Panc1 (cell line): ENCODE measurements around the gene MEF2D. TPM values are rescaled to one million over a fixed set of nuclear protein-coding genes. Genes with fewer than 3 reads are reported as not detected.

Source experiments
- ATAC-seq: fragments of 200-7000 bp; cut with Tn5 transposase; 2 replicates; pipeline ENCODE4 v1.9.1; 2020; ENCODE audit warnings: mild to moderate bottlenecking, moderate library complexity
- BruUV-seq: library from RNA; stranded (reverse); fragments of 400-500 nt; replicated peaks from 2 replicates; lab custom pipeline; 2021; lab: Mats Ljungman, UMichigan
- CTCF ChIA-PET: fragments of 300-600 bp; sonication (Branson Sonifier 250); formaldehyde crosslinking; loops from one replicate; lab custom pipeline; 2022; ENCODE audit warnings: antibody characterized with exemption; lab: Charles Lee
- POLR2A ChIA-PET: fragments of 300-600 bp; sonication (Branson Sonifier 250); formaldehyde crosslinking; loops from one replicate; lab custom pipeline; 2022; ENCODE audit warnings: antibody characterized with exemption; lab: Charles Lee
- DNase-seq: peaks from one replicate; pipeline ENCODE4 v3.0.0-alpha.2; 2010; ENCODE audit warnings: low read depth, low spot score
- H3K27ac ChIP-seq: 2 replicates; pipeline ENCODE4 v1.5.1; 2011; ENCODE audit warnings: mild to moderate bottlenecking, low read length, inconsistent platforms
- H3K27me3 ChIP-seq: fragments of 200-500 bp; sonication (Bioruptor generic); 2 replicates; pipeline ENCODE4 v1.6.0; 2014; ENCODE audit warnings: low read length, inconsistent platforms; ENCODE audit not compliant: control insufficient read depth, insufficient read depth
- H3K36me3 ChIP-seq: fragments of 200-500 bp; sonication (Bioruptor generic); 2 replicates; pipeline ENCODE4 v1.5.1; 2014; ENCODE audit warnings: inconsistent platforms, mild to moderate bottlenecking, low read length, moderate library complexity; ENCODE audit not compliant: control insufficient read depth, insufficient read depth
- H3K4me1 ChIP-seq: 2 replicates; pipeline ENCODE4 v1.5.1; 2011; ENCODE audit warnings: inconsistent platforms, mild to moderate bottlenecking, low read length, moderate library complexity; ENCODE audit not compliant: control insufficient read depth, insufficient read depth
- H3K4me3 ChIP-seq, 2 experiments: 2 replicates each; pipeline ENCODE4 v1.5.1; 2011 to 2012; ENCODE audit warnings: low read depth in 2 of 2, low read length in 2 of 2, mild to moderate bottlenecking in 2 of 2, inconsistent platforms in 1 of 2, moderate library complexity in 1 of 2
- H3K9me3 ChIP-seq: fragments of 200-500 bp; sonication (Bioruptor generic); 2 replicates; pipeline ENCODE4 v1.5.1; 2014; ENCODE audit warnings: low read depth, mild to moderate bottlenecking, inconsistent platforms, low read length, moderate library complexity; ENCODE audit not compliant: control insufficient read depth, insufficient read depth
- CTCF ChIP-seq: fragments of 450-650 bp; IDR thresholded peaks from 2 replicates; pipeline ENCODE4 v1.5.1; 2017; ENCODE audit warnings: mild to moderate bottlenecking
- POLR2AphosphoS5 ChIP-seq: IDR thresholded peaks from 2 replicates; pipeline ENCODE4 v1.6.1; 2012; ENCODE audit warnings: mild to moderate bottlenecking, low read depth, low read length, moderate library complexity
- REST ChIP-seq, 2 experiments: IDR thresholded peaks; 2 replicates each; pipeline ENCODE4 v1.6.1; 2011 to 2012; ENCODE audit warnings: low read depth in 2 of 2, control low read depth in 1 of 2, low read length in 1 of 2, mild to moderate bottlenecking in 1 of 2, moderate library complexity in 1 of 2; ENCODE audit not compliant: insufficient read depth in 1 of 2
- SIN3A ChIP-seq: IDR thresholded peaks from 2 replicates; pipeline ENCODE4 v1.6.1; 2012; ENCODE audit warnings: low read depth, mild to moderate bottlenecking, low read length, moderate library complexity, borderline replicate concordance; ENCODE audit not compliant: insufficient read depth
- TCF7L2 ChIP-seq: IDR thresholded peaks from 2 replicates; pipeline ENCODE4 v1.6.1; 2011; ENCODE audit warnings: mild to moderate bottlenecking, low read depth, low read length, inconsistent platforms
- in situ Hi-C: cut with HindIII; loops from 2 replicates; pipeline ENCODE4 v1.10.0; 2016; ENCODE audit warnings: low sequenced_read_pairs, low pct_unique_long_range_greater_than_20kb
- intact Hi-C: fragments of 100-400 bp; cut with micrococcal nuclease; formaldehyde crosslinking; loops from one replicate; pipeline ENCODE4 v1.10.0; 2022; ENCODE audit not compliant: unreplicated experiment
- total RNA-seq: library from RNA; stranded (reverse); gene quantifications from one replicate; pipeline ENCODE4 v1.2.1, GENCODE V29; 2021; ENCODE audit not compliant: unreplicated experiment

MEF2D gene
- total RNA-seq, 1 experiment from 2014 or later, result 30.9 TPM

DNA sequence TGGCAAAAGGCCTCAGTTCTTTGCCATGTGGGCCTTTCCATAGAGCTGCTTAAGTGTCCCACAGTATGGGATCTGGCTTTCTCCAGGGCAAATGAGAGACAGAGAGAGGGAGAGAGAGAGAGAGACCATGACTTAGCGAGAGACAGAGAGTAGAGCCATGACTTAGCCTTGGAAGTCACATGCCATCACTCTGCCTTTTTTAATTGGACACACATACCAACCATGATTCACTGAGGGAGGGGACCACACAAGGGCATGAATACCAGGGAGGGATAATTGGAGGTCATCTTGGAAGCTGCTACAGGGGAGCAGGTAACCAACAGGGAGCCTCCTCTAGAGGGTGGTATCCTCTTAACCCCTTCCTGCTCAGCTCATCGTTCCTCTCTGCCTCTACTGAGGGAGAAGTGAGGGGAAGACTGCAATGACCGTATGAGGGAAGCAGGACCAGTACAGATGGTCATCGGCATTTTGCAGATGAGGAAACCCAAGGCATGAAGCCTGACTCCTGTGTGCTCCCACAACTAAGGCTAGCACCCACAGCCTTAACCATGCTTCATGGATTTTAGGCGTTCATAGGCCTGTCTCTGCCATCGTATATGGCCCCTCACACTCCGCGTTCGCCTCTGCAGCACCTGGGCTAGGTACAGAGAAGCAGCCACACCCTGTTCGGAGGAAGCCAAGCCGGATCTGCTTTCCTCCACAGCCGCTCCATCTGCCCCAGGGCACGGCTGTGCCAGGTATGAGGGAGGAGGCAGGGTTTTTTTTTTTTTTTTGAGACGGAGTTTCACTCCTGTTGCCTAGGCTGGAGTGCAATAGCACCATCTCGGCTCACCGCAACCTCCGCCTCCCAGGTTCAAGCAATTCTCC is 38.6 kb downstream of the MEF2D start:
- H3K27ac ChIP-seq, result no peak overlapping the region
- ChIA-PET POLR2A (interaction anchor here (0.5 kb wide), 1 partner anchor 249 kb away, joined by 9 read pairs; the partner anchor contains the start of gene PMF1), CTCF (no interaction called here)
- intact Hi-C loops (loop anchor here (10.0 kb wide), 1 partner anchor 63 kb away; no protein-coding TSS in a partner anchor), in situ Hi-C loops (no loop called here)
- H3K9me3 ChIP-seq, result no peaks in the 10 kb centered on the region
- BruUV-seq, result no TSS peak
- no peaks in the 10 kb centered on the region for H3K27me3 ChIP-seq
- ATAC-seq, result no peak
- H3K4me1 ChIP-seq, result peaks cover 3% of the 10 kb centered on the region; the same call in 1 of the 2 replicates
- no peak overlapping the region for H3K4me3 ChIP-seq
- TF ChIP-seq POLR2AphosphoS5 (0 out of 2 replicates have a peak, but pooled peaks have one; percentile 22), TCF7L2 (no peak)
- DNase-seq, result no peak
- H3K36me3 ChIP-seq, result no peaks in the 10 kb centered on the region

GRCh38 chr1:156461109-156461508 is 39.5 kb downstream of the MEF2D start:
- ATAC-seq (no peak), DNase-seq (no peak)
- H3K4me1 ChIP-seq, result peaks cover 5% of the 10 kb centered on the region; the same call in 1 of the 2 replicates
- BruUV-seq, result no TSS peak
- POLR2A ChIA-PET, result no interaction called here
- H3K36me3 ChIP-seq, result no peaks in the 10 kb centered on the region
- CTCF ChIA-PET, result no interaction called here
- intact Hi-C loops, result loop anchor here (10.0 kb wide), 1 partner anchor 64 kb away; no protein-coding TSS in a partner anchor
- no peaks in the 10 kb centered on the region for H3K27me3 ChIP-seq
- no peak overlapping the region for H3K27ac ChIP-seq
- no peak overlapping the region for H3K4me3 ChIP-seq
- H3K9me3 ChIP-seq, result no peaks in the 10 kb centered on the region
- TF ChIP-seq POLR2AphosphoS5, result no peak
- no peak for TF ChIP-seq SIN3A
- no peak for TF ChIP-seq TCF7L2
- no peak for TF ChIP-seq CTCF
- TF ChIP-seq REST (IDR thresholded peaks at IDR 0.05; ENCODE audit: insufficient read depth in 1 of 2, low read depth in 2 of 2, low read length in 1 of 2), result no peak
- in situ Hi-C loops, result no loop called here
